Neuron (in vitro differentiated cells): ENCODE measurements around the gene AIG1.
"Not testable (repeated sequence)": the region's sequence is repeated elsewhere in the genome, so short reads cannot be mapped to it uniquely, and the experiment has no call there.

Experiments used
- H2AFZ ChIP-seq: one replicate; pipeline ENCODE4 v1.6.1; 2013; ENCODE audit warnings: low read depth, mild to moderate bottlenecking, inconsistent platforms, low read length, moderate library complexity
- H3K27me3 ChIP-seq: one replicate; pipeline ENCODE4 v1.6.1; 2013; ENCODE audit warnings: low read length; ENCODE audit not compliant: insufficient read depth
- H3K36me3 ChIP-seq: one replicate; pipeline ENCODE4 v1.6.1; 2013; ENCODE audit warnings: low read length; ENCODE audit not compliant: insufficient read depth
- H3K4me1 ChIP-seq: one replicate; pipeline ENCODE4 v1.6.1; 2013; ENCODE audit warnings: low read length; ENCODE audit not compliant: insufficient read depth
- H3K4me3 ChIP-seq: 2 replicates; pipeline ENCODE4 v1.5.1; 2013; ENCODE audit warnings: mild to moderate bottlenecking, low read length, moderate library complexity
- H3K9me3 ChIP-seq: one replicate; pipeline ENCODE4 v1.6.1; 2013; ENCODE audit warnings: low read length

The AIG1 gene

DNA sequence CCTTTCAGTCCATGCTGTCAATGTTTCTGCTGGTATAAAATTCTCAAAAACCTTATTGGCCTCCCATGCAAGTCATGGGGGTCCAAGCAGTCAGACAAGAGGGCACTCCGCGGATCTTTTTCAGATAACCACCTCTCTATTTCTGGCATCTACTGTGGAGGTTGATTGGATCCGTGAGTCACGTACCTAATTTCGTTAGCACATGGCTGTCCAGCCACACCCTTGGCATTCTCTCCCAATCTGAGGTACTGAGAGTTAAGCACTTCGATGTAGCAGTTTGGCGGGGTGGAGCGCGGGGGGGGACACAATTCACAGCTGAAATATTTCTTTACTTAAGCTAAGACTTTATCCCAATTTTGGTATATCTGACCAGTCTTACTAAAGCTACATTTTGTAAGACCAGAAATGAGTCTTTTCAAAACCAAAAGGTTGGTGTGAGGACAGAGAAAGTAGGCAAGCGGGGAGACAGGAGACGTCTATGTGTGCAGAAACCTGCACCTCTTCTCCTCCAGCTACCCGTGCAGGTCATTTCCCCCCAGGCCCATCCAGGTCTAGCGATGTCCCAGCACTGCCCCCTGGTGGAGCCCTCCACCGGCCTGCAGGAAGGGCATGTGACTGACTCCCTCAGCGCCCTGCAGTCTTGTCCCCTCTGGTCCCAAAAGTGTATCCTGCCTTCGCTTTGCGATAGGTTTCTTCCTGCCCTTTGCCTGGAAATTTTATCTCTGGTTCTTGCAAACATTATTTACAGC, 276.7 kb downstream of the AIG1 start:
- Histone ChIP-seq H3K4me3 (no peak overlapping the region), H3K4me1 (no peaks in the 10 kb centered on the region), H2AFZ (no peak overlapping the region), H3K36me3 (no peaks in the 10 kb centered on the region), H3K9me3 (no peaks in the 10 kb centered on the region), H3K27me3 (no peaks in the 10 kb centered on the region)

GRCh38 chr6:143339223-143339622, 278.5 kb downstream of the AIG1 start:
- H3K36me3 ChIP-seq: no peaks in the 10 kb centered on the region
- H3K4me3 ChIP-seq: no peak overlapping the region
- no peaks in the 10 kb centered on the region for H3K9me3 ChIP-seq
- no peaks in the 10 kb centered on the region for H3K27me3 ChIP-seq
- H2AFZ ChIP-seq: no peak overlapping the region
- H3K4me1 ChIP-seq: no peaks in the 10 kb centered on the region

- H3K4me3 ChIP-seq, H3K36me3 ChIP-seq, H2AFZ ChIP-seq, H3K27me3 ChIP-seq, H3K4me1 ChIP-seq, H3K9me3 ChIP-seq: not testable (repeated sequence)
Observed at GRCh38 chr6:143345477-143345876, 284.8 kb downstream of the AIG1 start.

GRCh38 chr6:143346004-143346403, 285.3 kb downstream of the AIG1 start:
- Histone ChIP-seq H3K4me1 (no peaks in the 10 kb centered on the region), H3K9me3 (no peaks in the 10 kb centered on the region), H3K27me3 (no peaks in the 10 kb centered on the region), H3K4me3 (no peak overlapping the region), H2AFZ (no peak overlapping the region), H3K36me3 (no peaks in the 10 kb centered on the region)

DNA sequence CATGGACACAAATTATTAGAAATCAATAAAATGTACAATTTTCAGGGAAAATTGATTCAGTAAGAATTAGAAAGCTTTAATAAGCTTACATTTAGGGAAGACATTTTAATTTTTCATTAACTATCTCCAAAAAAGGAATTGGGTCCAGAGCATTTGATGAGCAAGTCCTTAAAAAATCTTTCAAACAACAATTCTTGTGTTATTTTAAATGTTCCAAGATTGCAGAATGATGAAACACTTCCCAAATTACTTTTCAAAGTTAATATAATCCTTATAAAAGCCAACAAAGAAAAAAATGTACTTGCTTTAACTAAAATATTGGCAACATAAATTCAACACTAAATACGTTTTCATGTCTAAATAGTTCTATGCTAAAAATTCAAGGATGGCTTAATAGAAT, 287.8 kb downstream of the AIG1 start:
- H3K27me3 ChIP-seq: no peaks in the 10 kb centered on the region
- H3K36me3 ChIP-seq: no peaks in the 10 kb centered on the region
- no peak overlapping the region for H2AFZ ChIP-seq
- no peaks in the 10 kb centered on the region for H3K4me1 ChIP-seq
- no peak overlapping the region for H3K4me3 ChIP-seq
- H3K9me3 ChIP-seq: peaks cover 2% of the 10 kb centered on the region

- Histone ChIP-seq H3K9me3 (peaks cover 2% of the 10 kb centered on the region), H3K4me3 (no peak overlapping the region), H2AFZ (no peak overlapping the region), H3K27me3 (no peaks in the 10 kb centered on the region), H3K4me1 (no peaks in the 10 kb centered on the region), H3K36me3 (no peaks in the 10 kb centered on the region)
Observed at GRCh38 chr6:143349530-143349929, 288.8 kb downstream of the AIG1 start.

DNA sequence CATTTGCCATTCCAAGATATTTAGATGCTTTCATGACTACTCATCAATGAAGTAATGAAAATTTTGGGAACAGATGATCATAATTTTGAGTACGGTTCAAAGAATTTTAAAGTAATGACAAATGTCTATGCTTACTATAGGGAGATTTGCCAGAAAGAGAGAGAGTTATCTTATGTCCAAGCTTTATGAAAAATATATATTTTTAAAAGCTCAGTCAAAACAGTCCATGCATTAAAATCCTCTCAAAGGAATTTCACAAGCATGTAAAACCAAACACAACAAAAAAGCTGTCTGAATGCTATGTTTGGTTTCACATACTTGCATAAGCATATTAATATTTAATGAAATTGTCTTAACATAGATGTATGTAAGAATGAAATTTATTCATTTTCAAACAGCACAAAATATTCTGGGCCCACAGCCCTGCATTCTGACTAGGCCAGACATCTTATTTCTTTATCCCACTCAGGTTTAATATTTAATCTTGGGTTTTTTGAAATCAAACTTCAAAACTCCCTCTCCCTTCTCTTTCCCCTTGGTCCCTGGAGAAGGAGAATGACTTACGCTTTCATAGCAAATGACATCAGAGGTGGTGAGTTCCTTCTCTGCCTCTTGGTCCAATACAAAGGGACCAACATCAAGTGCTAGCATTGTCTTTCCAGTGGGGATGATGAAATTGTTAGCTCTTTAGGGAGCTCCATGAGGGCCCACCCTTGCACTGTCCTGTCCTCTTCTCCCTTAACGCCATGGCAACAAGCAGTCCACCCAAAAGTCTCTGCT, 295.6 kb downstream of the AIG1 start:
- Histone ChIP-seq H3K4me3 (no peak overlapping the region), H2AFZ (no peak overlapping the region), H3K36me3 (no peaks in the 10 kb centered on the region), H3K4me1 (no peaks in the 10 kb centered on the region), H3K9me3 (peaks cover 2% of the 10 kb centered on the region), H3K27me3 (no peaks in the 10 kb centered on the region)

DNA sequence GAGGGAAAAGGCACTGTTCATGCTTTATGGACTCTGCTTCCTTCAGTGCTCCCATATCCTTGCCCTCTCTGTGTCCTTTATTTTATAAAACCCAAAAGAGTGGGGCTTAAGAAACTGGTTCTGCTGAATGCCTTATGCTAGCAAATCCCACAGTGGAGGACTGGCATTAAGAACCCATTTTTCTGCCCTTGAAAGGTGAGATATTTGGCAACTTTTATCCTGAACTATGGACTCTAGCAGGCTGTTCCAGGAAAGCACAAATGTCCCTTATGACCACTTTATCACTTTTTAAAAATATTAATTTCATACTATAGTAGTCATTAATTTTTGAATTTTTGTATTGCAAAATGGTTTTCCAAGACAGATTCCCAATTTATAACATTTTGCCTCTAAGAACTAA, 296.5 kb downstream of the AIG1 start:
- no peaks in the 10 kb centered on the region for H3K9me3 ChIP-seq
- H3K27me3 ChIP-seq: no peaks in the 10 kb centered on the region

DNA sequence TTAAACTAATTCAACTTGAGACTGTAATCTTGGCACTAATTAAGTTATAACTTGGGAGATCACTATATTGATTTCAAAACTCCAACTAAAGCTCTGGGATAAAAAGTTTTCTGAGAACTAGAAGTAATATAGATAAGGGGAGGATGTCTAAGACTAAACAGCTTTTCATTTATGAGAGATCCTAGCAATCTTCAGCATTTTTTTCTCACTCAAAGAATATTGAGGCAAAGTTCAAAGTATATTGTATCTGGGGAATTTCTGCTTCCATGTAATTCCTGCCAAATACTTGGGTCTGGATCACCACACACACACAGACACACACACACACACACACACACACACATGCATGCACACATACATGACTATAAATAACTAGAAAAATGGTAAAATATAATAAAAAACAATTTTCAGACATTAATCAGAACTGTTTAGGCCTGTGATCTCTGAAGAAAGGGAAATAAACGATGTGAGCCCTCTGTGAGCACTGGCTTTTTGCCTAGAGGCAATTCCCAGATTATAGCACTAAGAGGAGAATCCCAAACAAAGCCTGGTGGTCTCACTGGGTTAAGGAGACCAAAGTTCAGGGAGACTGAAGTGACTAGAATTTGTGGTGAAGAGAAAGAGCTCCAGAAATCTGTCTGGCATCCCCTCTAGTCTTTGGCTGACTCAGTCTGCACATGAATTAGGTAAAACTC, 297.0 kb downstream of the AIG1 start:
- no peak overlapping the region for H2AFZ ChIP-seq

More for the DNA sequence above, 296.5 kb downstream of the AIG1 start:
- no peaks in the 10 kb centered on the region for H3K36me3 ChIP-seq
- no peak overlapping the region for H2AFZ ChIP-seq
- no peak overlapping the region for H3K4me3 ChIP-seq
- no peaks in the 10 kb centered on the region for H3K4me1 ChIP-seq

GRCh38 chr6:143361536-143362191, 301.0 kb downstream of the AIG1 start:
- Histone ChIP-seq H3K9me3 (no peaks in the 10 kb centered on the region), H3K36me3 (no peaks in the 10 kb centered on the region), H3K4me1 (peaks cover 2% of the 10 kb centered on the region), H2AFZ (no peak overlapping the region), H3K27me3 (no peaks in the 10 kb centered on the region), H3K4me3 (no peak overlapping the region)

More for the DNA sequence above, 297.0 kb downstream of the AIG1 start:
- H3K9me3 ChIP-seq: no peaks in the 10 kb centered on the region
- H3K27me3 ChIP-seq: no peaks in the 10 kb centered on the region
- no peak overlapping the region for H3K4me3 ChIP-seq
- H3K4me1 ChIP-seq: no peaks in the 10 kb centered on the region
- H3K36me3 ChIP-seq: no peaks in the 10 kb centered on the region

DNA sequence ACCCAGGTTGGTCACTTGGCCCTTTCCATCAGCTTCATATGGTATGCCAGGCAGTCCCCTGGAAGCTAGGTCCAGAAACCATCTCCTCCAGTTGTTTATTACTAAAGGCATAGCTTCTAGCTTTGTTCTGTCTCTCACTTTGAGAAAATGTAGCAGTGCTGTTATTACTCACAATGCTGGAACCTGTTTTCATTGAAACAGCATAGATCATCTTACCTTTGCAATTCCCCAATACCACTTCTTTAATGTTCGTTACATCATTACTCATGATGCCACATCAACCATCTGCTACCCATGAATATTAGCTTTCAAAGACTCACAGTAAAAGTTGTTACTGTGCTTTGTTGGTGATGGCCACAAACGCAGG, 301.5 kb downstream of the AIG1 start:
- peaks cover 5% of the 10 kb centered on the region for H3K4me1 ChIP-seq
- no peak overlapping the region for H3K4me3 ChIP-seq
- no peaks in the 10 kb centered on the region for H3K36me3 ChIP-seq
- no peaks in the 10 kb centered on the region for H3K27me3 ChIP-seq
- no peak overlapping the region for H2AFZ ChIP-seq
- no peaks in the 10 kb centered on the region for H3K9me3 ChIP-seq

DNA sequence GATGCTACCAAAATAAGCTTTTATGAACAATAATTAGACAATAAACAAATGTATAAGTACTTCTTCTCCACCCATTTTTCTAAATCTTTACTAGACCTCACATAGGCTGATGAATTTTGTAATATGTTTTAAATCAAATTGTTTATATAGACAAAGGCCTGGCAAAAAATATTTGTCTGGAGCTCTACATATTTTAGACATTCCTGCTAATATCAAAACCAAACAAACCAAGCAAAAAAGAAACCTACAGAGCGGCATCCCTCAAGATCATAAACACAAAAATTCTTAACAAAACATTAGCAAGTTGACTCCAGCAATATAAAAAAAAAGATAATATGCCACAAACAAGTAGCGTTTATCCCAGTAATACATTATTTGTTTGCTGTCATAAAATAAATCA, 302.6 kb downstream of the AIG1 start:
- peaks cover 5% of the 10 kb centered on the region for H3K4me1 ChIP-seq
- no peaks in the 10 kb centered on the region for H3K27me3 ChIP-seq
- no peak overlapping the region for H3K4me3 ChIP-seq
- no peaks in the 10 kb centered on the region for H3K9me3 ChIP-seq
- no peak overlapping the region for H2AFZ ChIP-seq
- no peaks in the 10 kb centered on the region for H3K36me3 ChIP-seq

DNA sequence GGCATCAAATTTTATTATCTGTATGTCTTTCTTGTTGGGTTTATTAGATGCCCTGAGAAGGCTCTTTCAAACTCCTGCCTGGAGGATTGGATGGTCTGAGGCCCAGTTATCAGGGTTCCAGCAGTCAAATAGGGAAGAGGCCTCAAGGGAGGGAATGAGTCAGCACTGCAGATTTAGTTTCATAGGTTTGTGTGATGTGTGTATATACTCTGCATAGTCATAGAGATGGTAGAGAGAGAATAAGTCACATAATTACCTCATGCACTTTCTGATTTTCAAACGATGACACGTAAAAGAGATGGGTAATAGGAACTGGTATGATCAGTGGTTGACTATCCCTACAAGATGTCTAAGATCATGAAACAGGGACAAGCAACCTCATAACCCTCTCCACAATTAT, 307.7 kb downstream of the AIG1 start:
- no peak overlapping the region for H2AFZ ChIP-seq
- H3K4me1 ChIP-seq: peaks cover 5% of the 10 kb centered on the region
- H3K4me3 ChIP-seq: no peak overlapping the region
- no peaks in the 10 kb centered on the region for H3K9me3 ChIP-seq
- H3K36me3 ChIP-seq: no peaks in the 10 kb centered on the region
- no peaks in the 10 kb centered on the region for H3K27me3 ChIP-seq
